ENCODE data around the gene CALHM6. TPM values are rescaled to one million over a fixed set of nuclear protein-coding genes. Genes with fewer than 3 reads are reported as not detected.

Gene CALHM6
- polyA plus RNA-seq, 3 donors: 47.7 to 367 (median 261) TPM

- no peaks in the 10 kb centered on the region for H3K36me3 Mint-ChIP-seq
- intact Hi-C loops (cut with micrococcal nuclease): no loop called here
- peaks cover 0 to 12% (median 10%) of the 10 kb centered on the region in 7 donors for H3K9me3 Mint-ChIP-seq
- H3K4me1 ChIP-seq (ENCODE audit: control insufficient read depth in 1 of 2, insufficient read depth in 2 of 2, low read length in 2 of 2): peaks cover 7% of the 10 kb centered on the region in 2 donors
- no peaks in the 10 kb centered on the region for H3K79me2 ChIP-seq (ENCODE audit: insufficient read depth, low read length)
- no peak within 1 kb of the TSS for H3K4me3 ChIP-seq (replicated peaks in 1 of 3; ENCODE audit: low read depth in 2 of 3, low read length in 3 of 3)
- no peaks in the 10 kb centered on the region for H4K20me1 ChIP-seq (ENCODE audit: insufficient read depth, low read length)
- H3K9me3 ChIP-seq (replicated peaks in 1 of 2; ENCODE audit: control insufficient read depth in 1 of 2, insufficient read depth in 1 of 2, low read length in 2 of 2): peaks cover 2 to 4% of the 10 kb centered on the region in 2 donors
- H3K4me3 Mint-ChIP-seq: no peak within 1 kb of the TSS
- H3K4me2 ChIP-seq (replicated peaks; ENCODE audit: extremely low read depth, low read length, poor library complexity, severe bottlenecking): no peak within 1 kb of the TSS
- H3K27me3 Mint-ChIP-seq (ENCODE audit: low read depth in 3 of 3): peaks cover 0 to 4% (median 1%) of the 10 kb centered on the region in 3 donors
- WGBS (ENCODE audit: insufficient coverage): 100% methylated on average over 8 of the region's 10 CpGs
- no peaks in the 10 kb centered on the region for H3K27me3 ChIP-seq (ENCODE audit: control insufficient read depth in 2 of 2, insufficient read depth in 2 of 2, low read length in 2 of 2)
- H3K36me3 ChIP-seq (replicated peaks in 1 of 2; ENCODE audit: control insufficient read depth in 1 of 2, insufficient read depth in 2 of 2, low read length in 2 of 2): no peaks in the 10 kb centered on the region
- peak; percentile 28 for TF ChIP-seq CTCF (IDR thresholded peaks at IDR 0.05)
- peaks cover 12% of the 10 kb centered on the region for H3K4me1 Mint-ChIP-seq
- H2AFZ ChIP-seq (ENCODE audit: insufficient read depth, low read depth, low read length, poor library complexity, severe bottlenecking): no peak within 1 kb of the TSS
- no peak within 1 kb of the TSS for H3K27ac ChIP-seq (ENCODE audit: low read depth in 1 of 2, low read length in 2 of 2)
- H3K27ac Mint-ChIP-seq: no peak within 1 kb of the TSS
- H3K9ac ChIP-seq (ENCODE audit: insufficient read depth, low read length, poor library complexity, severe bottlenecking): no peak within 1 kb of the TSS
- DNase-seq: no peak
Observed at GRCh38 chr6:116511424-116512110, 50.4 kb downstream of the CALHM6 start, which contains the start of gene CALHM5. CALHM5 (plus strand) TSS chr6:116511639; CDS start chr6:116511697, 58 bp downstream.

- no peaks in the 10 kb centered on the region for H3K79me2 ChIP-seq (ENCODE audit: insufficient read depth, low read length)
- no peak for DNase-seq
- H3K27ac ChIP-seq (ENCODE audit: low read depth in 1 of 2, low read length in 2 of 2): no peak overlapping the region
- no peaks in the 10 kb centered on the region for H3K36me3 Mint-ChIP-seq
- H3K9me3 ChIP-seq (replicated peaks in 1 of 2; ENCODE audit: control insufficient read depth in 1 of 2, insufficient read depth in 1 of 2, low read length in 2 of 2): peaks cover 2 to 4% of the 10 kb centered on the region in 2 donors
- TF ChIP-seq CTCF (IDR thresholded peaks at IDR 0.05): no peak
- H3K4me3 ChIP-seq (replicated peaks in 1 of 3; ENCODE audit: low read depth in 2 of 3, low read length in 3 of 3): no peak overlapping the region
- peaks cover 0 to 12% (median 10%) of the 10 kb centered on the region in 7 donors for H3K9me3 Mint-ChIP-seq
- H3K4me1 Mint-ChIP-seq: peaks cover 12% of the 10 kb centered on the region
- no peaks in the 10 kb centered on the region for H4K20me1 ChIP-seq (ENCODE audit: insufficient read depth, low read length)
- H3K9ac ChIP-seq (ENCODE audit: insufficient read depth, low read length, poor library complexity, severe bottlenecking): no peak overlapping the region
- peaks cover 0 to 4% (median 1%) of the 10 kb centered on the region in 3 donors for H3K27me3 Mint-ChIP-seq (ENCODE audit: low read depth in 3 of 3)
- H2AFZ ChIP-seq (ENCODE audit: insufficient read depth, low read depth, low read length, poor library complexity, severe bottlenecking): no peak overlapping the region
- no peaks in the 10 kb centered on the region for H3K27me3 ChIP-seq (ENCODE audit: control insufficient read depth in 2 of 2, insufficient read depth in 2 of 2, low read length in 2 of 2)
- no peak overlapping the region for H3K27ac Mint-ChIP-seq
- H3K4me3 Mint-ChIP-seq: no peak overlapping the region
- no peak overlapping the region for H3K4me2 ChIP-seq (replicated peaks; ENCODE audit: extremely low read depth, low read length, poor library complexity, severe bottlenecking)
- H3K4me1 ChIP-seq (ENCODE audit: control insufficient read depth in 1 of 2, insufficient read depth in 2 of 2, low read length in 2 of 2): peaks cover 7% of the 10 kb centered on the region in 2 donors
- intact Hi-C loops (cut with micrococcal nuclease): no loop called here
- 55% methylated on average over 2 of the region's 4 CpGs for WGBS (ENCODE audit: insufficient coverage)
- no peaks in the 10 kb centered on the region for H3K36me3 ChIP-seq (replicated peaks in 1 of 2; ENCODE audit: control insufficient read depth in 1 of 2, insufficient read depth in 2 of 2, low read length in 2 of 2)
Observed at GRCh38 chr6:116512111-116512559, 51.0 kb downstream of the CALHM6 start.
